ENCODE data around the gene WSB1.

WSB1 gene

DNA sequence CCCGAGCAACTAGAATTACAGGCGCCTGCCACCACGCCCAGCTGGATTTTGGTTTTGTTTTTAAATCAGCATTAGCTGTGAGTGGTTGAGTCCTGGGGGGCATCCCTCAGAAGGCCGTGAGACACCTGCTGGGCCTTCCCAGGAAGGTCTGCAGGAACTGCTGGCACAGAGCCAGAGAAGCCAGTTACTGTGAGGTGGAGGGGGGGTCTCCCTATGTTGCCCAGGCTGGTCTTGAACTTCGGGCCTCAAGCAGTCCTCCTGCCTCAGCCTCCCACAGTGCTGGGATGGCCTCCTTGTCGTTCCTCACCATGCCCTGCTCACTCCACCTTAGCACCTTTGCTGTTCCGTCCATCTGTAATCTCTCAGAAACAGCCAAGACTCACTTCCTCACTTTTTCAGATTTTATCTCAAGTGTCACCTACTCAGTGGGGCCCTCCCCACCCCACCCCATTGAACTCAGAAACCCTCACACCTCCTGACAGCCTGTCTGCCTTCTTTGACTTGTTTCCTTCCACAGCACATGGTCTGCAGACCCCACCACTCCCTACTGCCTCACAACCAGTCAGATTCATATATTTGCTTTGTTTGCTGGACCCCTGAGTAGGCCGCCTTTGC is 62.3 kb downstream of the WSB1 start:
- H3K4me1 ChIP-seq (ENCODE audit: control insufficient read depth, insufficient read depth, low read length): no peaks in the 10 kb centered on the region
- no peak overlapping the region for H3K4me3 ChIP-seq (ENCODE audit: low read depth, low read length)
- POLR2A ChIA-PET: no interaction called here
- CTCF ChIA-PET: interaction anchor here (0.6 to 7.5 kb wide), 6 partner anchors 8 to 295 kb away, joined by 3 to 115 read pairs (median 6); no protein-coding TSS in a partner anchor
- H3K36me3 ChIP-seq (ENCODE audit: control insufficient read depth in 2 of 2, insufficient read depth in 1 of 2, low read length in 2 of 2): peaks cover 0 to 8% of the 10 kb centered on the region in 2 experiments; a peak in 1 of 3 replicates
- no peak overlapping the region for H3K27ac ChIP-seq (ENCODE audit: extremely low read depth, low read depth, low read length)
- H3K9me3 ChIP-seq (ENCODE audit: control insufficient read depth, insufficient read depth, low read depth, low read length): no peaks in the 10 kb centered on the region
- TF ChIP-seq ZNF274 (IDR thresholded peaks at IDR 0.05; ENCODE audit: low read length): no peak
- no peak for TF ChIP-seq ZNF274 (tag by site-specific recombination; IDR thresholded peaks at IDR 0.05; ENCODE audit: borderline replicate concordance)
- no peak for TF ChIP-seq ZBTB17 (tag by site-specific recombination; IDR thresholded peaks at IDR 0.05)
- TF ChIP-seq WT1 (tag by site-specific recombination; IDR thresholded peaks at IDR 0.05): no peak
- TF ChIP-seq ZBTB20 (tag by site-specific recombination; IDR thresholded peaks at IDR 0.05): no peak
- no peak for TF ChIP-seq ZNF184 (tag by site-specific recombination; IDR thresholded peaks at IDR 0.05)
- no peak for TF ChIP-seq SCRT2 (tag by site-specific recombination; IDR thresholded peaks at IDR 0.05)
- TF ChIP-seq PRDM1 (tag by site-specific recombination; IDR thresholded peaks at IDR 0.05): no peak
- TF ChIP-seq, protein P1, sequence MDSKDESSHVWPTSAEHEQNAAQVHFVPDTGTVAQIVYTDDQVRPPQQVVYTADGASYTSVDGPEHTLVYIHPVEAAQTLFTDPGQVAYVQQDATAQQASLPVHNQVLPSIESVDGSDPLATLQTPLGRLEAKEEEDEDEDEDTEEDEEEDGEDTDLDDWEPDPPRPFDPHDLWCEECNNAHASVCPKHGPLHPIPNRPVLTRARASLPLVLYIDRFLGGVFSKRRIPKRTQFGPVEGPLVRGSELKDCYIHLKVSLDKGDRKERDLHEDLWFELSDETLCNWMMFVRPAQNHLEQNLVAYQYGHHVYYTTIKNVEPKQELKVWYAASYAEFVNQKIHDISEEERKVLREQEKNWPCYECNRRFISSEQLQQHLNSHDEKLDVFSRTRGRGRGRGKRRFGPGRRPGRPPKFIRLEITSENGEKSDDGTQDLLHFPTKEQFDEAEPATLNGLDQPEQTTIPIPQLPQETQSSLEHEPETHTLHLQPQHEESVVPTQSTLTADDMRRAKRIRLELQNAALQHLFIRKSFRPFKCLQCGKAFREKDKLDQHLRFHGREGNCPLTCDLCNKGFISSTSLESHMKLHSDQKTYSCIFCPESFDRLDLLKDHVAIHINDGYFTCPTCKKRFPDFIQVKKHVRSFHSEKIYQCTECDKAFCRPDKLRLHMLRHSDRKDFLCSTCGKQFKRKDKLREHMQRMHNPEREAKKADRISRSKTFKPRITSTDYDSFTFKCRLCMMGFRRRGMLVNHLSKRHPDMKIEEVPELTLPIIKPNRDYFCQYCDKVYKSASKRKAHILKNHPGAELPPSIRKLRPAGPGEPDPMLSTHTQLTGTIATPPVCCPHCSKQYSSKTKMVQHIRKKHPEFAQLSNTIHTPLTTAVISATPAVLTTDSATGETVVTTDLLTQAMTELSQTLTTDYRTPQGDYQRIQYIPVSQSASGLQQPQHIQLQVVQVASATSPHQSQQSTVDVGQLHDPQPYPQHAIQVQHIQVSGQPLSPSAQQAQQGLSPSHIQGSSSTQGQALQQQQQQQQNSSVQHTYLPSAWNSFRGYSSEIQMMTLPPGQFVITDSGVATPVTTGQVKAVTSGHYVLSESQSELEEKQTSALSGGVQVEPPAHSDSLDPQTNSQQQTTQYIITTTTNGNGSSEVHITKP (tag by site-specific recombination; IDR thresholded peaks at IDR 0.05): no peak
- no peak for TF ChIP-seq ZBTB8A (tag by site-specific recombination; IDR thresholded peaks at IDR 0.05)
- TF ChIP-seq GLIS2 (tag by site-specific recombination; IDR thresholded peaks at IDR 0.05): peak; percentile 30; the same call in 1 of the 2 replicates
- TF ChIP-seq ZNF529 (tag by site-specific recombination; IDR thresholded peaks at IDR 0.05; ENCODE audit: insufficient replicate concordance): no peak
- TF ChIP-seq ZNF433 (tag by site-specific recombination; IDR thresholded peaks at IDR 0.05; ENCODE audit: low read depth): no peak
- no peak for TF ChIP-seq ZNF426 (tag by site-specific recombination; IDR thresholded peaks at IDR 0.05)
- peak; percentile 93 for TF ChIP-seq ZIC2 (tag by site-specific recombination; IDR thresholded peaks at IDR 0.05)
- no peak for TF ChIP-seq SP3 (tag by site-specific recombination; IDR thresholded peaks at IDR 0.05)
- TF ChIP-seq, protein P2, sequence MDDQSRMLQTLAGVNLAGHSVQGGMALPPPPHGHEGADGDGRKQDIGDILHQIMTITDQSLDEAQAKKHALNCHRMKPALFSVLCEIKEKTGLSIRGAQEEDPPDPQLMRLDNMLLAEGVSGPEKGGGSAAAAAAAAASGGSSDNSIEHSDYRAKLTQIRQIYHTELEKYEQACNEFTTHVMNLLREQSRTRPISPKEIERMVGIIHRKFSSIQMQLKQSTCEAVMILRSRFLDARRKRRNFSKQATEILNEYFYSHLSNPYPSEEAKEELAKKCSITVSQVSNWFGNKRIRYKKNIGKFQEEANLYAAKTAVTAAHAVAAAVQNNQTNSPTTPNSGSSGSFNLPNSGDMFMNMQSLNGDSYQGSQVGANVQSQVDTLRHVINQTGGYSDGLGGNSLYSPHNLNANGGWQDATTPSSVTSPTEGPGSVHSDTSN (CRISPR knock-in tag; IDR thresholded peaks at IDR 0.05): no peak
- TF ChIP-seq ZNF776 (tag by site-specific recombination; IDR thresholded peaks at IDR 0.05; ENCODE audit: borderline replicate concordance): no peak
- TF ChIP-seq ZNF121 (tag by site-specific recombination; IDR thresholded peaks at IDR 0.05): 0 out of 2 replicates have a peak, but pooled peaks have one; percentile 20
- TF ChIP-seq ZNF350 (tag by site-specific recombination; IDR thresholded peaks at IDR 0.05): no peak
- TF ChIP-seq GLIS1 (tag by site-specific recombination; IDR thresholded peaks at IDR 0.05): 0 out of 2 replicates have a peak, but pooled peaks have one; percentile 25
- TF ChIP-seq ZNF211 (tag by site-specific recombination; IDR thresholded peaks at IDR 0.05; ENCODE audit: low read depth): no peak
- TF ChIP-seq ZNF248 (tag by site-specific recombination; IDR thresholded peaks at IDR 0.05): no peak
- no peak for TF ChIP-seq ZNF138 (tag by site-specific recombination; IDR thresholded peaks at IDR 0.05; ENCODE audit: borderline replicate concordance)

All from HEK293 (cell line).